Panc1 (cell line): ENCODE data around the gene COL10A1. TPM values are rescaled to one million over a fixed set of nuclear protein-coding genes. Genes with fewer than 3 reads are reported as not detected.

ENCODE experiments used
- ATAC-seq: fragments of 200-7000 bp; cut with Tn5 transposase; 2 replicates; pipeline ENCODE4 v1.9.1; 2020; ENCODE audit warnings: mild to moderate bottlenecking, moderate library complexity
- BruUV-seq: library from RNA; stranded (reverse); fragments of 400-500 nt; replicated peaks from 2 replicates; lab custom pipeline; 2021; lab: Mats Ljungman, UMichigan
- CTCF ChIA-PET: fragments of 300-600 bp; sonication (Branson Sonifier 250); formaldehyde crosslinking; loops from one replicate; lab custom pipeline; 2022; ENCODE audit warnings: antibody characterized with exemption; lab: Charles Lee
- POLR2A ChIA-PET: fragments of 300-600 bp; sonication (Branson Sonifier 250); formaldehyde crosslinking; loops from one replicate; lab custom pipeline; 2022; ENCODE audit warnings: antibody characterized with exemption; lab: Charles Lee
- DNase-seq: peaks from one replicate; pipeline ENCODE4 v3.0.0-alpha.2; 2010; ENCODE audit warnings: low read depth, low spot score
- H3K27ac ChIP-seq: 2 replicates; pipeline ENCODE4 v1.5.1; 2011; ENCODE audit warnings: mild to moderate bottlenecking, low read length, inconsistent platforms
- H3K27me3 ChIP-seq: fragments of 200-500 bp; sonication (Bioruptor generic); 2 replicates; pipeline ENCODE4 v1.6.0; 2014; ENCODE audit warnings: low read length, inconsistent platforms; ENCODE audit not compliant: control insufficient read depth, insufficient read depth
- H3K36me3 ChIP-seq: fragments of 200-500 bp; sonication (Bioruptor generic); 2 replicates; pipeline ENCODE4 v1.5.1; 2014; ENCODE audit warnings: inconsistent platforms, mild to moderate bottlenecking, low read length, moderate library complexity; ENCODE audit not compliant: control insufficient read depth, insufficient read depth
- H3K4me1 ChIP-seq: 2 replicates; pipeline ENCODE4 v1.5.1; 2011; ENCODE audit warnings: inconsistent platforms, mild to moderate bottlenecking, low read length, moderate library complexity; ENCODE audit not compliant: control insufficient read depth, insufficient read depth
- H3K4me3 ChIP-seq, 2 experiments: 2 replicates each; pipeline ENCODE4 v1.5.1; 2011 to 2012; ENCODE audit warnings: low read depth in 2 of 2, low read length in 2 of 2, mild to moderate bottlenecking in 2 of 2, inconsistent platforms in 1 of 2, moderate library complexity in 1 of 2
- H3K9me3 ChIP-seq: fragments of 200-500 bp; sonication (Bioruptor generic); 2 replicates; pipeline ENCODE4 v1.5.1; 2014; ENCODE audit warnings: low read depth, mild to moderate bottlenecking, inconsistent platforms, low read length, moderate library complexity; ENCODE audit not compliant: control insufficient read depth, insufficient read depth
- CTCF ChIP-seq: fragments of 450-650 bp; IDR thresholded peaks from 2 replicates; pipeline ENCODE4 v1.5.1; 2017; ENCODE audit warnings: mild to moderate bottlenecking
- POLR2AphosphoS5 ChIP-seq: IDR thresholded peaks from 2 replicates; pipeline ENCODE4 v1.6.1; 2012; ENCODE audit warnings: mild to moderate bottlenecking, low read depth, low read length, moderate library complexity
- REST ChIP-seq, 2 experiments: IDR thresholded peaks; 2 replicates each; pipeline ENCODE4 v1.6.1; 2011 to 2012; ENCODE audit warnings: low read depth in 2 of 2, control low read depth in 1 of 2, low read length in 1 of 2, mild to moderate bottlenecking in 1 of 2, moderate library complexity in 1 of 2; ENCODE audit not compliant: insufficient read depth in 1 of 2
- SIN3A ChIP-seq: IDR thresholded peaks from 2 replicates; pipeline ENCODE4 v1.6.1; 2012; ENCODE audit warnings: low read depth, mild to moderate bottlenecking, low read length, moderate library complexity, borderline replicate concordance; ENCODE audit not compliant: insufficient read depth
- TCF7L2 ChIP-seq: IDR thresholded peaks from 2 replicates; pipeline ENCODE4 v1.6.1; 2011; ENCODE audit warnings: mild to moderate bottlenecking, low read depth, low read length, inconsistent platforms
- in situ Hi-C: cut with HindIII; loops from 2 replicates; pipeline ENCODE4 v1.10.0; 2016; ENCODE audit warnings: low sequenced_read_pairs, low pct_unique_long_range_greater_than_20kb
- intact Hi-C: fragments of 100-400 bp; cut with micrococcal nuclease; formaldehyde crosslinking; loops from one replicate; pipeline ENCODE4 v1.10.0; 2022; ENCODE audit not compliant: unreplicated experiment
- total RNA-seq: library from RNA; stranded (reverse); gene quantifications from one replicate; pipeline ENCODE4 v1.2.1, GENCODE V29; 2021; ENCODE audit not compliant: unreplicated experiment

Gene COL10A1
- total RNA-seq, 1 experiment from 2014 or later: not detected

GRCh38 chr6:116166369-116166768 lies 40.4 kb upstream of the COL10A1 start:
- DNase-seq (no peak), ATAC-seq (no peak)
- Histone ChIP-seq H3K27me3 (no peaks in the 10 kb centered on the region), H3K9me3 (peaks cover 10% of the 10 kb centered on the region; the same call in 1 of the 2 replicates), H3K4me3 (no peak overlapping the region), H3K27ac (no peak overlapping the region), H3K4me1 (no peaks in the 10 kb centered on the region), H3K36me3 (no peaks in the 10 kb centered on the region)
- BruUV-seq: no TSS peak
- TF ChIP-seq POLR2AphosphoS5 (no peak), SIN3A (no peak), TCF7L2 (no peak), REST (IDR thresholded peaks at IDR 0.05; ENCODE audit: insufficient read depth in 1 of 2, low read depth in 2 of 2, low read length in 1 of 2) (no peak), CTCF (no peak)
- POLR2A ChIA-PET: no interaction called here
- in situ Hi-C loops: no loop called here
- intact Hi-C loops: no loop called here
- CTCF ChIA-PET: no interaction called here

- Histone ChIP-seq H3K27me3 (no peaks in the 10 kb centered on the region), H3K4me3 (no peak overlapping the region), H3K9me3 (peaks cover 10% of the 10 kb centered on the region; the same call in 1 of the 2 replicates), H3K36me3 (no peaks in the 10 kb centered on the region), H3K27ac (no peak overlapping the region), H3K4me1 (no peaks in the 10 kb centered on the region)
- intact Hi-C loops: no loop called here
- no TSS peak for BruUV-seq
- TF ChIP-seq CTCF (no peak), REST (IDR thresholded peaks at IDR 0.05; ENCODE audit: insufficient read depth in 1 of 2, low read depth in 2 of 2, low read length in 1 of 2) (no peak), SIN3A (no peak), POLR2AphosphoS5 (no peak), TCF7L2 (no peak)
- no peak for ATAC-seq
- DNase-seq: no peak
- in situ Hi-C loops: no loop called here
- CTCF ChIA-PET: no interaction called here
- POLR2A ChIA-PET: no interaction called here
These were observed 39.7 kb upstream of the COL10A1 start for GRCh38 chr6:116165596-116165995.
